GM21529 (cell line): ENCODE measurements around the gene ZNF710.

Experiments
- ATAC-seq: cut with Tn5 transposase; IDR thresholded peaks from one replicate; pipeline ENCODE4 v1.9.1; 2021; ENCODE audit not compliant: unreplicated experiment

ZNF710 gene

GRCh38 chr15:90076716-90077115, 75.6 kb downstream of the ZNF710 start:
- ATAC-seq, result no peak

DNA sequence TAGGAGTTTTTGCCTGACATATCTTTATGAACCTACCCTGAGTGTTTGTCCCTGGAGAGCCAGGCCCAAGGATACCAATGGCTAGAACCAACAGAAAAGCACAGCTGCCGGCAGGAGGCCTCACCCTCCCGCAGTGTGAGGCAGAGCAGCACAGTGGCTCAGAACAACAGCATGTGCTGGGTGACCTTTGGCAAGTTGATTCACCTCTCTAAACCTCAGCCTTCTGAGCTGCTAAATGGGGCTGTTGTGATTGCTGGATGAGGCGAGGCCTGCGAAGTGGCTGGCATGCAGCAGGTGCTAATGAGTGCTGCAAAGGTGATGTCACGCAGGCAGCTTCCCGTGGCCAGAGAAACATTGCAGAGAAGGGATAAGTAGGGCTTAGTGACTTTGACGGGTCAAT, 77.8 kb downstream of the ZNF710 start:
- no peak for ATAC-seq

- ATAC-seq, result no peak
Observed at GRCh38 chr15:90079619-90080457, 78.7 kb downstream of the ZNF710 start.

DNA sequence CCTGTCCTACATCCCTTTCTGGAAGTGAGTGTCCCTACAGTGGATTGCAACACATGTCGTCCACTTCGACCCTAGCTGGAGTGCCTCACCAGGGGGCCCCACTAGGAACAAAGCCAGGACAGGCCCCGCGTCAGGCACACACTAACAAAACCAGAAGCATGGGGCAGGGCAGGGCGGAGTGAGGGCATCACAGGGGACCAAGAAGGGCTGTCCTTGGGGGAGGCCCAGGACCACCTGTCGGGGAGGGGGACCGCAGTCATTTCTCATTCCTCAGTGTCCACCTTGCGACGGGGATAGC, 79.3 kb downstream of the ZNF710 start:
- no peak for ATAC-seq

GRCh38 chr15:90080818-90081393, 79.8 kb downstream of the ZNF710 start:
- ATAC-seq, result no peak

- no peak for ATAC-seq
Observed at GRCh38 chr15:90082140-90082715, 81.1 kb downstream of the ZNF710 start.

- ATAC-seq, result no peak
Observed at GRCh38 chr15:90083419-90083818, 82.3 kb downstream of the ZNF710 start.

- no peak for ATAC-seq
Observed at GRCh38 chr15:90083954-90084607, 83.0 kb downstream of the ZNF710 start.

DNA sequence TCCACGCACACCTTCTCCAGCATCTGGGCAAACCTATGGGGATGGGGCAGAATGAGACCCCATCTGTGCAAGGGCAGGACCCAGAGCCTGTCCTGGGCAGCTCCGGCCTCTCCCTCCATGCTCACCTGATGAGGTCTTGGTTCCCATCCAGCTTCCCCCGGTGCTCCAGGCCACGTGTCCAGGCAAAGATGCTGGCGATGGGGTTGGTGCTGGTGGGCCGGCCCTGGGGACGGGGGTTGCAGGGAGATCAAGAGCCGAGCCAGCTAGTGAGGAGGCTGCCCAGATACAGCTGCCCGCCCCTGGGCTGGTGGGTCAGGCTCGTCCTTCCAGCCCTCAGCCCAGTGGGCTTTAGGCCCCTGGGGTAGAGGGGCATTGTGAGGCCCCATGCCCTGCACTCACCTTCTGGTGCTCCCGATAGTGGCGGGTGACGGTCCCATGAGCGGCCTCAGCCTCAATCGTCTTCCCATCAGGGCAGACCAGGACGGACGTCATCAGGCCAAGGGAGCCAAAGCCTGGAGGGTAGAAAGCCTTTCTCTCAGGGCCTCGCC, 83.8 kb downstream of the ZNF710 start:
- no peak for ATAC-seq

DNA sequence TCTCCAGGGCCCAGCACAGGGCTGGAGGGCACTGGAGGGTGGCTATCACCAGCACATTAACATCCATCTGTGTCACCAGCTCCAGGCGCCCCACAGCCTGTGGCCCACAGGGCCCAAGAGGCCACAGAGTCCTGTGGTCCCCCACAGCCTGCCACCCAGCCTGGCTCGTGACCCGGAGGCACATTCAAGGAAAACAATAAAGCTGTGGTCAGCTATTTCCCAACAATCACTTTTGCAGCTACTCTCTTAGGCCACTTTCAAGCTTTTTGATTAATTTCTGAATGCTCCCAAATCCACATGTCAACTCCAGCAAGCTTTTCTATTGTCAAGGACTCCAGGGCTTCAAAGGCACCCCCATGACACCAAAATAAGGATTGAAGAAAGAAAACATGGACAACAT, 84.4 kb downstream of the ZNF710 start:
- no peak for ATAC-seq

GRCh38 chr15:90086868-90087268, 85.7 kb downstream of the ZNF710 start:
- peak; percentile 60 for ATAC-seq

GRCh38 chr15:90087454-90088154, 86.5 kb downstream of the ZNF710 start:
- ATAC-seq, result no peak

- no peak for ATAC-seq
Observed at GRCh38 chr15:90090226-90090848, 89.2 kb downstream of the ZNF710 start.

- ATAC-seq, result no peak
Observed at GRCh38 chr15:90091156-90091931, 90.2 kb downstream of the ZNF710 start.

GRCh38 chr15:90095521-90095959, 94.4 kb downstream of the ZNF710 start:
- ATAC-seq, result no peak

DNA sequence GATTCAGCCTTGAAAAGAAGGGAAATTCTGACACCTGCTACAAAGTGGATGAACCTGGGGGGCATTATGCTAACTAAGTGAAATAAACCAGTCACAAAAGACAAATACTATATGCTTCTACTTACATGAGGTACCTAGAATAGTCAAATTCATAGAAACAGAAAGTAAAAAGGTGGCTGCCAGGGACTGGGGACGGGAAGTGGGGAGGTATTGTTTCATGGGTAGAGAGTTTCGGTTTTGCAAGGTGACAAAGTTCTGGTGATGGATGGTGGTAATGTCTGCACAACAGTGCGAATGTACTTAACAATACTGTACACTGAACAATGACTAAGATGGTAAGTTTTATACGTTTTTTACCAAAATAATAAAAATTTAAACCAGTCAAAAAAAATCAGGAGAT, 96.4 kb downstream of the ZNF710 start:
- ATAC-seq, result peak; percentile 52

DNA sequence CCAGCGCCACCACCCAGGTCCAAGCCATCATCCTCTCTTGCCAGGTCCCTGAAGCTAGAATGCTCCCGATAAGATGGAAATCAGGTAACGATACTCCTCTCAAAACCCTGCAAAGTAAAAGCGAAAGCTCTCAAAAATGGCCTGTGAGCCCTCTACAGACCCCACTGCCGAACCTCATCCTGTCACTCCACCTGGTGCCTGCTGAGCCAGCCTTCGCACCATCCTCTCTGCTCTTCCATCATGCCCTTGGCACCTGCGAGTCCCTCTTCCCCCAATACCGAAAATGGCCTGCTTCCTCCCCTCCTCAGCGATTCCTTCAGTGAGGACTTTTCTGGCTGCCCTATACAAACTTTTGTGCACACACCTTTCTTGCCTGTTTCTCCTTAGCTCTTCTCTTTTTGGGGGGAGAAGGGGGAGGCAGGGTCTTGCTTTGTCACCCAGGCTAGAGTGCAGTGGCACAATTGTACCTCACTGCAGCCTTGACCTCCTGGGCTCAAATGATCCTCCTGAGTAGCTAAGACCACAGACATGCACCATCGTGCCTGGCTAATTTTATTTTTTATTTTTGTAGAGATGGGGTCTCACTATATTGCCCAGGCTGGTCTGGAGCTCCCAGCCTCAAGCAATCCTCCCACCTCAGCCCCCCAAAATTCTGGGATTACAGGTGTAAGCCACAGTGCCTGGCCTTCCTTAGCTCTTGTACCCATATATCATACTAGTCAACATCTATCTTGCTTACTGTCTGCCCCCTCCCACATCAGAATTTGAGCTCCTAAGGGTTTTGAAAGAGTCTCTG, 98.1 kb downstream of the ZNF710 start:
- ATAC-seq, result peak; percentile 23

GRCh38 chr15:90099868-90100831, 99.0 kb downstream of the ZNF710 start:
- no peak for ATAC-seq
